GM08714 (cell line): ENCODE results near the gene CACNA2D3.

Experiments used
- H3K4me3 ChIP-seq: fragments of 200-500 bp; sonication (Bioruptor generic); 2 replicates; pipeline ENCODE4 v1.5.1; 2014; ENCODE audit warnings: mild to moderate bottlenecking, low read length, inconsistent platforms
- ZNF274 ChIP-seq: IDR thresholded peaks from 2 replicates; pipeline ENCODE4 v1.6.1; 2012; ENCODE audit warnings: mild to moderate bottlenecking, low read depth, low read length

CACNA2D3 gene

GRCh38 chr3:54313418-54313817, 191.1 kb downstream of the CACNA2D3 start:
- no peak overlapping the region for H3K4me3 ChIP-seq
- no peak for TF ChIP-seq ZNF274

- TF ChIP-seq ZNF274 = no peak
- H3K4me3 ChIP-seq = no peak overlapping the region
Observed at GRCh38 chr3:54321520-54321919, 199.2 kb downstream of the CACNA2D3 start.

GRCh38 chr3:54322354-54322753, 200.0 kb downstream of the CACNA2D3 start:
- no peak for TF ChIP-seq ZNF274
- H3K4me3 ChIP-seq = no peak overlapping the region

GRCh38 chr3:54324103-54324502, 201.8 kb downstream of the CACNA2D3 start:
- TF ChIP-seq ZNF274 = no peak

GRCh38 chr3:54326951-54327350, 204.6 kb downstream of the CACNA2D3 start:
- TF ChIP-seq ZNF274 = no peak
- no peak overlapping the region for H3K4me3 ChIP-seq

More at GRCh38 chr3:54324103-54324502, 201.8 kb downstream of the CACNA2D3 start:
- H3K4me3 ChIP-seq = no peak overlapping the region

GRCh38 chr3:54331341-54331740, 209.0 kb downstream of the CACNA2D3 start:
- no peak overlapping the region for H3K4me3 ChIP-seq
- no peak for TF ChIP-seq ZNF274

- no peak overlapping the region for H3K4me3 ChIP-seq
- no peak for TF ChIP-seq ZNF274
Observed at GRCh38 chr3:54337846-54338245, 215.5 kb downstream of the CACNA2D3 start.

- no peak for TF ChIP-seq ZNF274
- H3K4me3 ChIP-seq = no peak overlapping the region
Observed at GRCh38 chr3:54339608-54340007, 217.3 kb downstream of the CACNA2D3 start.

- no peak overlapping the region for H3K4me3 ChIP-seq
- TF ChIP-seq ZNF274 = no peak
Observed at GRCh38 chr3:54341811-54342210, 219.5 kb downstream of the CACNA2D3 start.

- no peak overlapping the region for H3K4me3 ChIP-seq
- TF ChIP-seq ZNF274 = no peak
Observed at GRCh38 chr3:54342676-54343075, 220.3 kb downstream of the CACNA2D3 start.

- no peak overlapping the region for H3K4me3 ChIP-seq
- TF ChIP-seq ZNF274 = no peak
Observed at GRCh38 chr3:54343495-54343894, 221.1 kb downstream of the CACNA2D3 start.

GRCh38 chr3:54344601-54345231, 222.4 kb downstream of the CACNA2D3 start:
- no peak for TF ChIP-seq ZNF274
- no peak overlapping the region for H3K4me3 ChIP-seq

- no peak overlapping the region for H3K4me3 ChIP-seq
- no peak for TF ChIP-seq ZNF274
Observed at GRCh38 chr3:54345847-54346375, 223.6 kb downstream of the CACNA2D3 start.

- no peak for TF ChIP-seq ZNF274
Observed at GRCh38 chr3:54347060-54347459, 224.7 kb downstream of the CACNA2D3 start.

GRCh38 chr3:54347933-54348332, 225.6 kb downstream of the CACNA2D3 start:
- no peak for TF ChIP-seq ZNF274
- H3K4me3 ChIP-seq = no peak overlapping the region

More at GRCh38 chr3:54347060-54347459, 224.7 kb downstream of the CACNA2D3 start:
- H3K4me3 ChIP-seq = no peak overlapping the region

GRCh38 chr3:54349231-54349652, 226.9 kb downstream of the CACNA2D3 start:
- H3K4me3 ChIP-seq = no peak overlapping the region
- no peak for TF ChIP-seq ZNF274
